Tibial artery (tissue), 4 donors: ENCODE measurements around the gene SLC30A7.

Experiments used
- DNase-seq, 2 donors: peaks; one replicate each; pipeline ENCODE4 v3.0.0-alpha.2; 2019
- H3K27ac ChIP-seq, 2 donors: fragments of 200-600 bp; sonication (generic) in 1 of 2; 1 replicate in 1 of 2; 2 replicates in 1 of 2; pipeline ENCODE4 v1.5.1; 2018 to 2019; ENCODE audit warnings: mild to moderate bottlenecking in 1 of 2
- H3K27me3 ChIP-seq, 2 donors: fragments of 200-600 bp; sonication (generic) in 1 of 2; one replicate each; pipeline versions ENCODE4 v1.5.1 to v1.6.0; 2016 to 2019
- H3K36me3 ChIP-seq, 3 donors: fragments of 200-600 bp; sonication (generic) in 2 of 3; one replicate each; pipeline ENCODE4 v1.5.1; 2016 to 2019; ENCODE audit warnings: mild to moderate bottlenecking in 2 of 3
- H3K4me1 ChIP-seq, 4 donors: fragments of 200-600 bp; sonication (generic) in 2 of 4; 1 replicate in 3 of 4; 2 replicates in 1 of 4; pipeline ENCODE4 v1.5.1; 2016 to 2019
- H3K4me3 ChIP-seq, 2 donors: fragments of 200-600 bp; sonication (generic) in 1 of 2; 1 replicate in 1 of 2; 2 replicates in 1 of 2; pipeline ENCODE4 v1.5.1; 2018 to 2019; ENCODE audit warnings: mild to moderate bottlenecking in 2 of 2
- H3K9me3 ChIP-seq, 3 donors: fragments of 200-600 bp; sonication (generic) in 1 of 3; one replicate each; pipeline ENCODE4 v1.5.1; 2016 to 2019
- intact Hi-C: fragments of 100-400 bp; cut with DNase I; formaldehyde crosslinking; loops from one replicate; pipeline ENCODE4 v1.15.0; 2023; ENCODE audit warnings: low total_unique reads
- TF ChIP-seq, protein P1 (sequence below), 2 experiments: fragments of 200-600 bp in 1 of 2; fragments of 450-650 bp in 1 of 2; IDR thresholded peaks; one replicate each; pipeline ENCODE4 v1.5.1; 2017 to 2019; ENCODE audit warnings: antibody characterized with exemption in 2 of 2, mild to moderate bottlenecking in 1 of 2, moderate library complexity in 1 of 2

The SLC30A7 gene

DNA sequence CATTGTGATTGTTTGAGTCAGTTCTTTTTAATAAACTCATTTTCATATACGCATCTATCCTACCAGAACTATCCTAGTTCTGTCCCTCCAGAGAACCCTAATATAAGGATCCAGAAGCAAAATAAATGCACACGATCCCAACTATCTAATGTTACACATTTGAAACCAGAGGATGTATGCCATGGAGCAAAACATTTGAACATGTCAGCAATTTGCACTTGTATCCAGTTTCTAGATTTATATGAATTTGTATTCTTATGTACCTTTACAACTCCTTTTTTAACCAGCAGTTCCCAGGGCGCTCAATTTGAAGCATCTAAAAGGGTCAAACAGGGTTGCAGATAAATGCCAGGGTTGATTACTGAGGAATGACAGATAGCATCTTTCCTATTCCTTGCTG lies 3.3 kb upstream of the SLC30A7 start:
- TF ChIP-seq, protein P1, sequence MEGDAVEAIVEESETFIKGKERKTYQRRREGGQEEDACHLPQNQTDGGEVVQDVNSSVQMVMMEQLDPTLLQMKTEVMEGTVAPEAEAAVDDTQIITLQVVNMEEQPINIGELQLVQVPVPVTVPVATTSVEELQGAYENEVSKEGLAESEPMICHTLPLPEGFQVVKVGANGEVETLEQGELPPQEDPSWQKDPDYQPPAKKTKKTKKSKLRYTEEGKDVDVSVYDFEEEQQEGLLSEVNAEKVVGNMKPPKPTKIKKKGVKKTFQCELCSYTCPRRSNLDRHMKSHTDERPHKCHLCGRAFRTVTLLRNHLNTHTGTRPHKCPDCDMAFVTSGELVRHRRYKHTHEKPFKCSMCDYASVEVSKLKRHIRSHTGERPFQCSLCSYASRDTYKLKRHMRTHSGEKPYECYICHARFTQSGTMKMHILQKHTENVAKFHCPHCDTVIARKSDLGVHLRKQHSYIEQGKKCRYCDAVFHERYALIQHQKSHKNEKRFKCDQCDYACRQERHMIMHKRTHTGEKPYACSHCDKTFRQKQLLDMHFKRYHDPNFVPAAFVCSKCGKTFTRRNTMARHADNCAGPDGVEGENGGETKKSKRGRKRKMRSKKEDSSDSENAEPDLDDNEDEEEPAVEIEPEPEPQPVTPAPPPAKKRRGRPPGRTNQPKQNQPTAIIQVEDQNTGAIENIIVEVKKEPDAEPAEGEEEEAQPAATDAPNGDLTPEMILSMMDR (IDR thresholded peaks at IDR 0.05), result no peak
- DNase-seq, result no peak
- peaks cover 0 to 25% (median 8%) of the 10 kb centered on the region in 4 donors for H3K4me1 ChIP-seq
- H3K27ac ChIP-seq, result no peak overlapping the region
- H3K27me3 ChIP-seq, result no peaks in the 10 kb centered on the region
- intact Hi-C loops, result no loop called here
- H3K4me3 ChIP-seq, result no peak overlapping the region
- H3K36me3 ChIP-seq, result no peaks in the 10 kb centered on the region
- no peaks in the 10 kb centered on the region for H3K9me3 ChIP-seq

DNA sequence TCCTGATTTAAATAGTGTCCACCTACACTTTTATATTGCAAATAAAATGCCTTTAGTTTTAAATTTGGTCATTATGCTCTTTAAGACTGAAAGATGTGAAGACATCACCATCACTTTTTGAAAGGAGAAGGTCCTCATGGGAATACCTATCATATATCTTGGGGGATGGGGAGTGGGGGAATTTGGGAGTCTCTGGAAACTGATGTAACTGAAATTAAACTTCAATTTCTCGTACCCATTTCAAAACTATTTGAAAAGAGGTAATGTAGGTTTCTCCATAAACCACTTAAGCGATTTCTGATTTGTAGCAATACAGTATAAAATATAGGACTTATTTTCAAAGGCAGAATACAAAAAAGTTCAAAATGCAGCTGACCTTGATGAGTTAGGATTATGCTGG lies 2.2 kb upstream of the SLC30A7 start:
- H3K36me3 ChIP-seq, result no peaks in the 10 kb centered on the region
- no peaks in the 10 kb centered on the region for H3K9me3 ChIP-seq
- no peaks in the 10 kb centered on the region for H3K27me3 ChIP-seq
- no peak for DNase-seq
- H3K27ac ChIP-seq, result no peak overlapping the region
- intact Hi-C loops, result no loop called here
- TF ChIP-seq, protein P1 (IDR thresholded peaks at IDR 0.05), result no peak
- H3K4me1 ChIP-seq, result peaks cover 0 to 32% (median 15%) of the 10 kb centered on the region in 4 donors
- peak overlapping the region in 1 of 2 donors; percentile 78 for H3K4me3 ChIP-seq

DNA sequence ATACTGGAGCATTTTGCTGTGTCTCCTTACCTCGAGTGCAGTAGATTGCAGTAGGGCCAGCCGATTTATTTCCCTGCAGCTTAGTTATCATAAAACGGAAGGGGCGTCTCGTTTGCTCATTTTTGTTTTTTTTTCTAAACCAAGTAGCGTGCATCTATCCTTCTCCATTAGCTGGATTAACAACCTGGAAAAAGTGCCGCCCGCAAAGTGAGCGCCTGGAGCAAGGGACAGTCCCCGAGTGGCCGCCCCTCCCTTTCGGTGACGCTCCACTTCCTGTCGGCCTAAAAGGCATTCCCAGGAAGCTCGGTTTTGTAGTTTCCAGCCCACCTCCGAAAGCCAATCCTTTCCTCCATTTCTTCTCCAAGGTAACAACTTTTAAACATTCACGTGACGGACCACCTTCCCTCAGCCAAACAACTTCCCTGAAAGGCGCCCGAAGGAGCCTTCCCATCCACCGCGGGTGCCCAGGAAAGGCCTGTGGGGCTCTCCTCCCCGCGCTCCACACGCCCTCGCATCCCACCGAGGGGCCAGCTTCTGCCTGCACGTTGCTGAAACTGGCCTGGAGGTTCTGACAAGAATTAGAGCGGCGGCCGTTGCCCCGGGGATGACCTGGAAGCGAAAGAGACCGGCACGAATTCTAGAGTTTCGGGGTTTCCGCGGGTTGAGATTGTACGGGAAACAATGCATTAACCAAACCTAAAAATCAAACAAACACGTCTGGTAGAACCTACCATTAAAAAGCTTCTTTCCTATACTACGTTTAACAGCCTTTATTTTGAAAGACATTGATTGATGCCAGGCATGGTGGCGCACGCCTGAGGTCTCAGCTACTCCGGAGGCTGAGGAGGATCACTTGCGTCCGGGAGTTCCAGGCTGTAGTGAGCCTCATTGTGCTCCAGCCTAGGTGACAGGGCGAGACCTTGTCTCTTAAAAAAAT lies 1.0 kb upstream of the SLC30A7 start, which contains the start of gene EXTL2:
TSS of gene EXTL2 (minus strand) at position 240 of the 937 bp plus-strand sequence. CDS start 6,085 bp downstream, outside the sequence.
- Histone ChIP-seq H3K4me3 (peak within 1 kb of the TSS; percentile 73 to 78), H3K27ac (peak within 1 kb of the TSS; percentile 81 to 93), H3K4me1 (peaks cover 0 to 32% (median 15%) of the 10 kb centered on the region in 4 donors), H3K36me3 (peaks cover 0 to 6% (median 5%) of the 10 kb centered on the region in 3 donors), H3K27me3 (no peaks in the 10 kb centered on the region), H3K9me3 (no peaks in the 10 kb centered on the region)
- intact Hi-C loops, result no loop called here
- DNase-seq, result peak; percentile 82 to 91
- TF ChIP-seq, protein P1 (IDR thresholded peaks at IDR 0.05), result no peak

DNA sequence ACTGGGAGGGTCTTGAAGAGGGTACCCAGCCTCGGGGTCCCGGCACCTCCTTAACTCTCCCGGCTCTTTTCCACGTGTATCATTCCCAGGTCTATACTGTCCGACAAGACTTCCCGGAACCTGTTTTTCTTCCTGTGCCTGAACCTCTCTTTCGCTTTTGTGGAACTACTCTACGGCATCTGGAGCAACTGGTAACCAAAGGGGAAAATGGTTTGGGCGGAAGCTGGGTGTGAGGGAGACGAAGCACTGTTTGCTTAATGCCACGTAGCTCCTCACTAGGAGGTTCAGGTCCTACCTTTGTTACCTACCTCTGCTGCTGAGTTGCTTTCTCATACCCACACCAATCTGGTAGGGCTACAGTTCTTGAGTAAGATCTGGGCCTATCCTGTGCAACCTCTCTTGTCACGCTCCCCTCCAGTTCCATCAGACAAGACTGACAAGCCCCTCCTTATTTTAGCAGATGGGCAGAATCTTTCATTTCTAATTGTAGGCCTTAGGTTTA lies 642 bp downstream of the SLC30A7 start:
- H3K4me1 ChIP-seq, result peaks cover 0 to 32% (median 15%) of the 10 kb centered on the region in 4 donors
- intact Hi-C loops, result no loop called here
- H3K9me3 ChIP-seq, result no peaks in the 10 kb centered on the region
- no peaks in the 10 kb centered on the region for H3K27me3 ChIP-seq
- H3K4me3 ChIP-seq, result peak overlapping the region; percentile 73 to 78
- peak in 1 of 2 donors; percentile 20 for DNase-seq
- H3K27ac ChIP-seq, result peak overlapping the region; percentile 81 to 93
- TF ChIP-seq, protein P1 (IDR thresholded peaks at IDR 0.05), result no peak
- peaks cover 0 to 14% (median 9%) of the 10 kb centered on the region in 3 donors for H3K36me3 ChIP-seq

DNA sequence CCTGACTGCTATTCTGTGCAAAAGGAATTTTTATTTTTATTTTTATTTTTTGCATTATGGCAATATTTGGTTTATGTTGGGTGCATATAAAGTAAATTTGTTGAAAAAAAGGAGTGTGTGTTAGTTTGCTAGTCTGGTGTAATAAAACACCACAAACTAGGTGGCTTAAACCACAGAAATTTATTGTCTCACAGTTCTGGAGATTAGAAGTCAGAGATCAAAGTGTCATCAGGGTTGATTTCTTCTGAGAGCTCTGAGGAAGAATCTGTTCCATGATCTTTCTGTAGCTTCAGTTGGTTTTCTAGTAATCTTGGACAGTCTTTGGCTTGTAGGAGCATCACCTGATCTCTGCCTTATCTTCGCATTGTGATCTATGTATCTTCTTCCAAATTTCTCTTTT lies 6.5 kb downstream of the SLC30A7 start:
- Histone ChIP-seq H3K9me3 (no peaks in the 10 kb centered on the region), H3K36me3 (peaks cover 21 to 43% (median 26%) of the 10 kb centered on the region in 3 donors), H3K27ac (no peak overlapping the region), H3K4me3 (no peak overlapping the region), H3K4me1 (peaks cover 0 to 11% (median 8%) of the 10 kb centered on the region in 4 donors), H3K27me3 (no peaks in the 10 kb centered on the region)
- DNase-seq, result no peak
- TF ChIP-seq, protein P1 (IDR thresholded peaks at IDR 0.05), result no peak
- intact Hi-C loops, result no loop called here
